Effector memory CD4-positive, alpha-beta T cell (primary cell): Measurements from ENCODE around the gene KSR1.

Experiments used
- DNase-seq, 3 donors: peaks; one replicate each; pipeline ENCODE4 v3.0.0-alpha.2; 2020
- H3K27ac ChIP-seq: 2 replicates; pipeline ENCODE4 v1.7.0; 2013; ENCODE audit warnings: mild to moderate bottlenecking, low read length, moderate library complexity; ENCODE audit not compliant: insufficient read depth, poor library complexity, severe bottlenecking
- H3K27me3 ChIP-seq: replicated peaks from 2 replicates; pipeline ENCODE4 v1.7.0; 2013; ENCODE audit warnings: mild to moderate bottlenecking, low read length; ENCODE audit not compliant: insufficient read depth, control insufficient read depth, poor library complexity, severe bottlenecking
- H3K36me3 ChIP-seq: 2 replicates; pipeline ENCODE4 v1.7.0; 2013; ENCODE audit warnings: mild to moderate bottlenecking, low read length, moderate library complexity; ENCODE audit not compliant: control insufficient read depth, insufficient read depth
- H3K4me1 ChIP-seq: 2 replicates; pipeline ENCODE4 v1.7.0; 2013; ENCODE audit warnings: low read length, mild to moderate bottlenecking; ENCODE audit not compliant: control insufficient read depth, insufficient read depth, poor library complexity, severe bottlenecking
- H3K4me3 ChIP-seq: 2 replicates; pipeline ENCODE4 v1.7.0; 2013; ENCODE audit warnings: low read length, low read depth, mild to moderate bottlenecking; ENCODE audit not compliant: insufficient read depth, poor library complexity, severe bottlenecking
- H3K9me3 ChIP-seq: 2 replicates; pipeline ENCODE4 v1.7.0; 2013; ENCODE audit warnings: mild to moderate bottlenecking, low read length, moderate library complexity; ENCODE audit not compliant: control insufficient read depth

KSR1 gene

GRCh38 chr17:27613433-27613832 is 157.2 kb downstream of the KSR1 start:
- Histone ChIP-seq H3K36me3 (no peaks in the 10 kb centered on the region), H3K4me3 (no peak overlapping the region)

DNA sequence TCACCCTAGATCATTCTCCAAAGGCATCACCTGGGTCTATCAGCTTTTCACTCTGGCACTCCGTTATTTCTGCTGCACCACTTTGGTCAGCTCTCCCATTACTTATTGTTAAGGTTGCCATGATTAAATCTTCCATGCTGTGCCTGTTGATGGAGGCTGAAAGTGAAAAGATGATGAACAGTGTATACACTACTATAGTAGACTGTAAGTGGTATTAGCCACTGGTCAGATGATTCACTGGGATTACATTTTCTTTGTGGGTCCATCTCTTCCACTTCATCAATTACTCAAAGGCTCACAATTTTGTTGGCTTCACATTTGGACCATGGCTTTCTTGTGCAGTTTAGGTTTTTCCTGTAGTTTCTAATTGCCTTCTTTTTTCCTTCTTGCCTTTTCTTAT is 158.9 kb downstream of the KSR1 start:
- no peak for DNase-seq
- H3K36me3 ChIP-seq: no peaks in the 10 kb centered on the region

More at GRCh38 chr17:27613433-27613832, 157.2 kb downstream of the KSR1 start:
- no peaks in the 10 kb centered on the region for H3K27me3 ChIP-seq
- DNase-seq: no peak
- H3K4me1 ChIP-seq: peaks cover 6% of the 10 kb centered on the region
- H3K9me3 ChIP-seq: no peaks in the 10 kb centered on the region
- H3K27ac ChIP-seq: no peak overlapping the region

DNA sequence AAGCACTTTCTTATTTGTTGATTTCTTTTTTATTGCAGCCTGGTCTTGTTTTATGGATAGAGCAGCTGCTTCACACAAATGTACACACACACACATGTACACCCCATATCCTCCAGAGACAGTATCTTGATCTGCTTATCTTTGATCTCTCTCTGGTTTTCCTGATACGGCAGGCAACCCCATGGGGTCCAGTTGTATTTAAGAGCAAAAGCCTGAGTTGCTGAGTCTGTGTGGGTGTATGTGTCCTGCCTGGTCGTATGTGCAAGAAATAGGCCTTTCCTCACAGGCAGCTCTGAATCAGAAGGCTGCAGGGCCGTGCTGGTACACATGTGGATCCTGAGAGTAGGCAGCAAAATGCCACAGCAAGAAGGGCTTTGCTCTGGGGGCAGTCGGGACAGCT is 160.2 kb downstream of the KSR1 start:
- Histone ChIP-seq H3K9me3 (no peaks in the 10 kb centered on the region), H3K36me3 (peaks cover 9% of the 10 kb centered on the region), H3K4me1 (peaks cover 6% of the 10 kb centered on the region), H3K4me3 (no peak overlapping the region), H3K27ac (no peak overlapping the region), H3K27me3 (no peaks in the 10 kb centered on the region)
- no peak for DNase-seq

More for the DNA sequence above, 158.9 kb downstream of the KSR1 start:
- Histone ChIP-seq H3K4me3 (no peak overlapping the region), H3K27me3 (no peaks in the 10 kb centered on the region), H3K4me1 (peaks cover 6% of the 10 kb centered on the region), H3K9me3 (no peaks in the 10 kb centered on the region), H3K27ac (no peak overlapping the region)

- Histone ChIP-seq H3K4me3 (no peak overlapping the region), H3K4me1 (peaks cover 6% of the 10 kb centered on the region), H3K27ac (no peak overlapping the region), H3K36me3 (peaks cover 10% of the 10 kb centered on the region), H3K27me3 (no peaks in the 10 kb centered on the region), H3K9me3 (no peaks in the 10 kb centered on the region)
- no peak for DNase-seq
Observed at GRCh38 chr17:27618417-27618816, 162.2 kb downstream of the KSR1 start.

- no peaks in the 10 kb centered on the region for H3K9me3 ChIP-seq
- H3K27me3 ChIP-seq: no peaks in the 10 kb centered on the region
- no peak overlapping the region for H3K4me3 ChIP-seq
- H3K4me1 ChIP-seq: peaks cover 6% of the 10 kb centered on the region
- DNase-seq: no peak
- H3K36me3 ChIP-seq: peaks cover 10% of the 10 kb centered on the region
- H3K27ac ChIP-seq: no peak overlapping the region
Observed at GRCh38 chr17:27620721-27621120, 164.5 kb downstream of the KSR1 start.

DNA sequence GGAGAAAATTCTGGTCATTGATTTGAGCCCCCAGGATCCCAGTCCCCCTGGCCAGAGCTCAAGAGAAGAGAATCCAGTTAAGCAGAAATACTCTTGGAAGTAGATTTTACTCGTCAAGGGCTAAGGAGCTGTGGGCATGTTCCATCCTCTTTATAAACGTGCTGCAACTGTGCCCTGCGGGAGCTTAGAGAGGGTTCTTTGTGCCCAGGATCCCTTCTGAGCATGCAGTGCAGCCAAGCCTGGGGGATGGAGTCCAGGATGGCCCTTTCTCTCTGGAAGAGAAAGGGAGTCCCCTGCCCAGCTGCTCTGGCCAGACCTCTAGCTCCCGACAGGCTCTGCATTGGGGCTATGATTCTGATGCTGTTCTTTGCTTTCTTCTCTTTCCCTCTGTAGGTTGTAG is 165.3 kb downstream of the KSR1 start:
- Histone ChIP-seq H3K27ac (no peak overlapping the region), H3K27me3 (no peaks in the 10 kb centered on the region), H3K9me3 (no peaks in the 10 kb centered on the region), H3K4me1 (peaks cover 4% of the 10 kb centered on the region), H3K4me3 (no peak overlapping the region), H3K36me3 (peaks cover 10% of the 10 kb centered on the region)
- DNase-seq: no peak

- H3K27me3 ChIP-seq: no peaks in the 10 kb centered on the region
- no peaks in the 10 kb centered on the region for H3K4me1 ChIP-seq
Observed at GRCh38 chr17:27621942-27622559, 165.8 kb downstream of the KSR1 start.

DNA sequence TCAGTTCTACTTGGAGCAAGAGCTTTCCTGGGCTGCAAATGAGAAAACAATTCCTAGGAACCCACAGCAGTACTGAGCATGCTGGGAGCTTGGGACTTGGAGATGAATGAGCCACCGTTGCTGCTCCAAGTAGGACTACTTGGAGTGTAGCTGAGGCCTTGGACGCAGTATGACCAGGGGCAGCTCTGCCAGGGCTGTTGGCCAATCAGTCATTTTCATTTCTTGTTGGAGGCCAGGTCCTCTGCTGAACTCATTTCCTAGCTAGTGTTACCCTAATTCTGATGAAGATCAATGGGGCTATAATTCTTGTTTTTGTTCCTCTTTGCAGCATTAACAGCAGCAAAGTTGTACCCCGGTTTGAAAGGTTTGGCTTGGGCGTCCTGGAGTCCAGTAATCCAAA is 166.7 kb downstream of the KSR1 start:
- Histone ChIP-seq H3K9me3 (no peaks in the 10 kb centered on the region), H3K27ac (no peak overlapping the region), H3K4me1 (no peaks in the 10 kb centered on the region), H3K4me3 (no peak overlapping the region), H3K27me3 (no peaks in the 10 kb centered on the region), H3K36me3 (peaks cover 10% of the 10 kb centered on the region)
- DNase-seq: no peak

More at GRCh38 chr17:27621942-27622559, 165.8 kb downstream of the KSR1 start:
- no peak for DNase-seq
- Histone ChIP-seq H3K9me3 (no peaks in the 10 kb centered on the region), H3K36me3 (peaks cover 10% of the 10 kb centered on the region), H3K4me3 (no peak overlapping the region), H3K27ac (no peak overlapping the region)

DNA sequence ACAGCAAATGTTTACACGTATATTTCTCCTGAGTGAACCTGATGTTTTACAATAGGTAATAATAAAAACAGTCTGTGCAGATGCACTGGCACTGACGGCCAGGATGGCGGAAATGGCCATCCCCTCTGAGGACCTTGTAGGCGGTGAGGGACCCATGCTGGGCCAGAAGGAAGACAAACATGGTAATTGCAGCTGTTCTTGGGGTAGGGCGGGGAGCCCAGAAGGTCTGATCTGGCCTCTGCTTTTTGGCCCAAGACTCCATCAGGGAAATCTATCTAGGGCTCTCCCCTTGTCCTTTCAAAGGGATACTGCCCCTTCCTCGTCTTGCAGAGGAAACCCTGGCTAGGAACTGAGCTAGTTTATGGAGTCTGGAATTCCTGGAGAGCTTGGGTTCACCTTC is 167.4 kb downstream of the KSR1 start:
- H3K27ac ChIP-seq: no peak overlapping the region
- H3K9me3 ChIP-seq: no peaks in the 10 kb centered on the region
- H3K27me3 ChIP-seq: no peaks in the 10 kb centered on the region
- no peak for DNase-seq
- H3K4me1 ChIP-seq: no peaks in the 10 kb centered on the region
- peaks cover 10% of the 10 kb centered on the region for H3K36me3 ChIP-seq
- H3K4me3 ChIP-seq: no peak overlapping the region

- DNase-seq: no peak
- no peaks in the 10 kb centered on the region for H3K9me3 ChIP-seq
- no peak overlapping the region for H3K4me3 ChIP-seq
- H3K27me3 ChIP-seq: no peaks in the 10 kb centered on the region
- no peaks in the 10 kb centered on the region for H3K4me1 ChIP-seq
- no peak overlapping the region for H3K27ac ChIP-seq
- H3K36me3 ChIP-seq: peaks cover 10% of the 10 kb centered on the region
Observed at GRCh38 chr17:27624539-27624938, 168.3 kb downstream of the KSR1 start.
